OCI-LY7 (cell line): ENCODE data around the gene PPP1R2. TPM values are rescaled to one million over a fixed set of nuclear protein-coding genes. Genes with fewer than 3 reads are reported as not detected.

Source experiments
- BruUV-seq: library from RNA; stranded (reverse); fragments of 400-500 nt; replicated peaks from 2 replicates; lab custom pipeline; 2021; lab: Mats Ljungman, UMichigan
- CTCF ChIA-PET: fragments of 300-600 bp; sonication (Branson Sonifier 250); formaldehyde crosslinking; loops from one replicate; lab custom pipeline; 2022; ENCODE audit warnings: antibody characterized with exemption; ENCODE audit not compliant: unreplicated experiment; lab: Charles Lee
- POLR2A ChIA-PET: fragments of 300-600 bp; sonication (Branson Sonifier 250); formaldehyde crosslinking; loops from one replicate; lab custom pipeline; 2022; ENCODE audit warnings: antibody characterized with exemption; lab: Charles Lee
- DNase-seq: peaks from one replicate; pipeline ENCODE4 v3.0.0-alpha.2; 2015; ENCODE audit warnings: low spot score
- H2AFZ ChIP-seq: fragments of 200-600 bp; sonication (generic), shearing (Covaris generic); 2 replicates; pipeline ENCODE4 v1.6.1; 2014; ENCODE audit warnings: mild to moderate bottlenecking, antibody characterized with exemption, low read length, moderate library complexity
- H3K27ac ChIP-seq: fragments of 200-600 bp; sonication (generic); 2 replicates; pipeline ENCODE4 v1.5.1; 2014; ENCODE audit warnings: mixed run types, low read depth, mild to moderate bottlenecking, moderate library complexity, low read length, inconsistent platforms; ENCODE audit not compliant: poor library complexity, severe bottlenecking
- H3K36me3 ChIP-seq: fragments of 200-600 bp; sonication (generic); 2 replicates; pipeline ENCODE4 v1.6.1; 2014; ENCODE audit warnings: mild to moderate bottlenecking, antibody characterized with exemption, low read length, moderate library complexity, mixed read lengths; ENCODE audit not compliant: insufficient read depth
- H3K4me1 ChIP-seq: fragments of 200-600 bp; sonication (generic); 2 replicates; pipeline ENCODE4 v1.5.1; 2014; ENCODE audit warnings: mild to moderate bottlenecking, low read length; ENCODE audit not compliant: insufficient read depth, poor library complexity, severe bottlenecking
- H3K4me2 ChIP-seq: fragments of 200-600 bp; sonication (generic); 2 replicates; pipeline ENCODE4 v1.6.1; 2014; ENCODE audit warnings: mild to moderate bottlenecking, low read length
- H3K4me3 ChIP-seq: fragments of 200-600 bp; sonication (generic); 2 replicates; pipeline ENCODE4 v1.5.1; 2014; ENCODE audit warnings: mild to moderate bottlenecking, low read depth, low read length; ENCODE audit not compliant: poor library complexity, severe bottlenecking
- H3K79me2 ChIP-seq: fragments of 200-600 bp; sonication (generic); 2 replicates; pipeline ENCODE4 v1.6.1; 2016; ENCODE audit warnings: low read depth, mild to moderate bottlenecking, low read length, moderate library complexity, mixed read lengths; ENCODE audit not compliant: insufficient read depth
- H3K9me2 ChIP-seq: fragments of 200-600 bp; sonication (generic); 2 replicates; pipeline ENCODE4 v1.6.1; 2016; ENCODE audit warnings: mild to moderate bottlenecking, low read length, mixed read lengths; ENCODE audit not compliant: insufficient read depth
- H3K9me3 ChIP-seq: fragments of 200-600 bp; sonication (generic); 2 replicates; pipeline ENCODE4 v1.6.1; 2014; ENCODE audit warnings: mild to moderate bottlenecking, mixed run types, low read length, mixed read lengths
- H4K20me1 ChIP-seq: fragments of 200-600 bp; sonication (generic); 2 replicates; pipeline ENCODE4 v1.6.1; 2014; ENCODE audit warnings: mild to moderate bottlenecking, antibody characterized with exemption, low read length, moderate library complexity, mixed read lengths; ENCODE audit not compliant: insufficient read depth
- CTCF ChIP-seq: fragments of 200-600 bp; sonication (generic); conservative IDR thresholded peaks from 2 replicates; pipeline ENCODE4 v1.5.1; 2014; ENCODE audit warnings: mild to moderate bottlenecking, antibody characterized with exemption, low read length, moderate library complexity, mixed read lengths
- EZH2phosphoT487 ChIP-seq: fragments of 200-600 bp; sonication (generic); IDR thresholded peaks from 2 replicates; pipeline ENCODE4 v1.6.1; 2018; ENCODE audit warnings: low read depth, borderline replicate concordance, mild to moderate bottlenecking, mixed run types, antibody characterized with exemption, low read length, moderate library complexity, mixed read lengths
- intact Hi-C: fragments of 100-400 bp; cut with micrococcal nuclease; formaldehyde crosslinking; loops from one replicate; pipeline ENCODE4 v1.10.0; 2022; ENCODE audit not compliant: unreplicated experiment
- total RNA-seq, 2 experiments: library from RNA; depleted of rRNA in 1 of 2; stranded (reverse); fragments of >200 nt in 1 of 2; shearing (Covaris generic) in 1 of 2; gene quantifications; 2 replicates each; pipeline ENCODE4 v1.2.3, GENCODE V29; 2014 to 2022

PPP1R2 gene
- total RNA-seq, 2 experiments from 2014 or later = 91.9 to 239 TPM

- intact Hi-C loops = no loop called here
- Histone ChIP-seq H3K36me3 (no peaks in the 10 kb centered on the region), H3K4me3 (no peak overlapping the region), H3K9me3 (no peaks in the 10 kb centered on the region), H3K27ac (no peak overlapping the region), H3K4me1 (peaks cover 51% of the 10 kb centered on the region), H2AFZ (no peak overlapping the region), H3K4me2 (no peak overlapping the region), H4K20me1 (no peaks in the 10 kb centered on the region), H3K79me2 (no peaks in the 10 kb centered on the region), H3K9me2 (no peaks in the 10 kb centered on the region)
- TF ChIP-seq CTCF = no peak
- no peak for TF ChIP-seq EZH2phosphoT487
- no peak for DNase-seq
- CTCF ChIA-PET = no interaction called here
- POLR2A ChIA-PET = interaction anchor here (0.6 kb wide), 1 partner anchor 29 kb away, joined by 3 read pairs; no protein-coding TSS in a partner anchor
- no TSS peak for BruUV-seq
Measured at GRCh38 chr3:195548006-195548405, 4.9 kb upstream of the PPP1R2 start.

GRCh38 chr3:195546130-195546560, 3.0 kb upstream of the PPP1R2 start:
- no TSS peak for BruUV-seq
- CTCF ChIA-PET = no interaction called here
- Histone ChIP-seq H3K27ac (no peak overlapping the region), H3K4me2 (peak overlapping the region; percentile 43), H3K4me1 (peaks cover 49% of the 10 kb centered on the region), H2AFZ (peak overlapping the region; percentile 24; the same call in 1 of the 2 replicates), H3K9me2 (no peaks in the 10 kb centered on the region), H3K4me3 (no peak overlapping the region), H3K9me3 (no peaks in the 10 kb centered on the region), H3K36me3 (no peaks in the 10 kb centered on the region), H3K79me2 (peaks cover 18% of the 10 kb centered on the region), H4K20me1 (peaks cover 8% of the 10 kb centered on the region; the same call in 1 of the 2 replicates)
- DNase-seq = no peak
- POLR2A ChIA-PET = interaction anchor here (0.6 to 1.3 kb wide), 4 partner anchors 9 to 956 kb away, joined by 3 to 7 read pairs (median 4); partner anchors contain the start of gene XXYLT1
- TF ChIP-seq EZH2phosphoT487 (no peak), CTCF (no peak)
- intact Hi-C loops = no loop called here

GRCh38 chr3:195544634-195545033, 1.5 kb upstream of the PPP1R2 start:
- no TSS peak for BruUV-seq
- no peak overlapping the region for H3K27ac ChIP-seq
- no peaks in the 10 kb centered on the region for H3K9me2 ChIP-seq
- peaks cover 43% of the 10 kb centered on the region for H3K4me1 ChIP-seq
- no peaks in the 10 kb centered on the region for H3K9me3 ChIP-seq
- H2AFZ ChIP-seq = no peak overlapping the region
- H3K4me2 ChIP-seq = peak overlapping the region; percentile 86
- ChIA-PET CTCF (no interaction called here), POLR2A (interaction anchor here (0.7 to 2.0 kb wide), 6 partner anchors 9 to 481 kb away, joined by 3 to 5 read pairs (median 3); no protein-coding TSS in a partner anchor)
- peaks cover 6% of the 10 kb centered on the region; the same call in 1 of the 2 replicates for H3K36me3 ChIP-seq
- intact Hi-C loops = loop anchor here (5.0 kb wide), 1 partner anchor 363 kb away; the partner anchor contains the start of gene TNK2
- peaks cover 13% of the 10 kb centered on the region; the same call in 1 of the 2 replicates for H4K20me1 ChIP-seq
- no peak overlapping the region for H3K4me3 ChIP-seq
- H3K79me2 ChIP-seq = peaks cover 33% of the 10 kb centered on the region
- no peak for TF ChIP-seq CTCF
- TF ChIP-seq EZH2phosphoT487 = no peak
- DNase-seq = no peak
